ENCODE measurements around the gene QPCTL. TPM values are rescaled to one million over a fixed set of nuclear protein-coding genes. Genes with fewer than 3 reads are reported as not detected.

The QPCTL gene
- total RNA-seq, 3 donors from 2014 or later (not counting 1 experiment from before 2014, with no cell fraction given): 8.7 to 11.5 (median 10.0) TPM

DNA sequence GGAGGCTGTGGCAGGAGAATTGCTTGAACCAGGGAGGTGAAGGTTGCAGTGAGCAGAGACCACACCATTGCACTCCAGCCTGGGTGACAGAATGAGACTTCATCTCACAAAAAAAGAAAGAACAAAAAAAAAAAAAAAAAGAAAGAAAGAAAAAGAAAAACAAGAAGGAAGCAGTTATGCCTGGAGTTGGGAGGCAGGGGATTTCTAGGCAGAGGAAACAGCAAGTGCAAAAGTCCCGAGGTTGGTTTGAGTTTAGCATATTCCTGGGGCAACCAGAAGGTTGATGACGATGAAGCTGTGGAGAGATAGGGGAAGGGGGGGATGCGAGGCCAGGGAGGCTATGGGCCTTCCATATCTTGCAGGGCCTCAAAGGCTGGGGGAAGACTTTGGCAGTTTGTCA, 41.7 kb upstream of the QPCTL start:
- Mint-ChIP-seq H3K27ac (no peak overlapping the region), H3K27me3 (ENCODE audit: low read depth in 2 of 2) (no peaks in the 10 kb centered on the region)

DNA sequence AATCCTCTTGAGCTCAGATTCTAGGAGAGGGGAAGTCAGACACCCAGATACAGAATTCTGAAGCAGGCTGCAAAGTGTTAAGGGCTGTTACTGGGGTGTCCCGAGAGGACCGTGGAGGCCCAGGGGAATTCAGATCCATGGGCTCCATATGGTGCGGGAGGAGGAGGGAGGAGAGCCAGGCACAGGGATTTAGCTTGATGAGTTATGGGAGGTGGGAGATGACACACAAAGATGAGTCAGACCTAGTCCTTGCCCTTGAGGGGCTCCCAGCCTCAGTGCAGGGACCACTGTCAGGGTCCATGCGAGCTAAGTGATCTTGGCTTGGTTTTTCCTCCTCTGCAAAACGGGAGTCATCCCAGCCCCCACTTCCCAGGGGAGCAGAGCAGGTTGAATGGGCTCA, 38.8 kb upstream of the QPCTL start:
- Mint-ChIP-seq H3K27ac (no peak overlapping the region), H3K4me1 (no peaks in the 10 kb centered on the region), H3K36me3 (no peaks in the 10 kb centered on the region), H3K27me3 (ENCODE audit: low read depth in 2 of 2) (peaks cover 0 to 1% of the 10 kb centered on the region in 2 donors), H3K4me3 (no peak overlapping the region), H3K9me3 (no peaks in the 10 kb centered on the region)
- DNase-seq (no peak), ATAC-seq (no peak)
- 80% methylated on average over 5 of the region's 5 CpGs for WGBS (ENCODE audit: insufficient coverage)
- Histone ChIP-seq H3K27me3 (ENCODE audit: control insufficient read depth, insufficient read depth, low read length) (no peaks in the 10 kb centered on the region), H3K27ac (ENCODE audit: low read length) (no peak overlapping the region), H3K36me3 (ENCODE audit: control insufficient read depth, insufficient read depth, low read length) (no peaks in the 10 kb centered on the region), H3K4me1 (ENCODE audit: control insufficient read depth, insufficient read depth, low read length) (no peaks in the 10 kb centered on the region), H3K4me3 (ENCODE audit: low read length) (no peak overlapping the region), H3K9me3 (ENCODE audit: control insufficient read depth, insufficient read depth, low read length) (no peaks in the 10 kb centered on the region)
- intact Hi-C loops (cut with micrococcal nuclease): no loop called here
- TF ChIP-seq, protein P1, sequence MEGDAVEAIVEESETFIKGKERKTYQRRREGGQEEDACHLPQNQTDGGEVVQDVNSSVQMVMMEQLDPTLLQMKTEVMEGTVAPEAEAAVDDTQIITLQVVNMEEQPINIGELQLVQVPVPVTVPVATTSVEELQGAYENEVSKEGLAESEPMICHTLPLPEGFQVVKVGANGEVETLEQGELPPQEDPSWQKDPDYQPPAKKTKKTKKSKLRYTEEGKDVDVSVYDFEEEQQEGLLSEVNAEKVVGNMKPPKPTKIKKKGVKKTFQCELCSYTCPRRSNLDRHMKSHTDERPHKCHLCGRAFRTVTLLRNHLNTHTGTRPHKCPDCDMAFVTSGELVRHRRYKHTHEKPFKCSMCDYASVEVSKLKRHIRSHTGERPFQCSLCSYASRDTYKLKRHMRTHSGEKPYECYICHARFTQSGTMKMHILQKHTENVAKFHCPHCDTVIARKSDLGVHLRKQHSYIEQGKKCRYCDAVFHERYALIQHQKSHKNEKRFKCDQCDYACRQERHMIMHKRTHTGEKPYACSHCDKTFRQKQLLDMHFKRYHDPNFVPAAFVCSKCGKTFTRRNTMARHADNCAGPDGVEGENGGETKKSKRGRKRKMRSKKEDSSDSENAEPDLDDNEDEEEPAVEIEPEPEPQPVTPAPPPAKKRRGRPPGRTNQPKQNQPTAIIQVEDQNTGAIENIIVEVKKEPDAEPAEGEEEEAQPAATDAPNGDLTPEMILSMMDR (IDR thresholded peaks at IDR 0.05): no peak

More for the DNA sequence above, 41.7 kb upstream of the QPCTL start:
- Mint-ChIP-seq H3K36me3 (no peaks in the 10 kb centered on the region), H3K4me1 (peaks cover 9% of the 10 kb centered on the region in 2 donors), H3K4me3 (no peak overlapping the region), H3K9me3 (no peaks in the 10 kb centered on the region)
- no peaks in the 10 kb centered on the region for H3K36me3 ChIP-seq (ENCODE audit: control insufficient read depth, insufficient read depth, low read length)
- no peaks in the 10 kb centered on the region for H3K9me3 ChIP-seq (ENCODE audit: control insufficient read depth, insufficient read depth, low read length)
- no peaks in the 10 kb centered on the region for H3K27me3 ChIP-seq (ENCODE audit: control insufficient read depth, insufficient read depth, low read length)
- H3K4me3 ChIP-seq (ENCODE audit: low read length): no peak overlapping the region
- H3K27ac ChIP-seq (ENCODE audit: low read length): no peak overlapping the region
- peaks cover 8% of the 10 kb centered on the region for H3K4me1 ChIP-seq (ENCODE audit: control insufficient read depth, insufficient read depth, low read length)
- WGBS (ENCODE audit: insufficient coverage): 56% methylated on average over 3 of the region's 3 CpGs
- DNase-seq (no peak), ATAC-seq (no peak)
- TF ChIP-seq, protein P1 (IDR thresholded peaks at IDR 0.05): no peak
- intact Hi-C loops (cut with micrococcal nuclease): no loop called here

DNA sequence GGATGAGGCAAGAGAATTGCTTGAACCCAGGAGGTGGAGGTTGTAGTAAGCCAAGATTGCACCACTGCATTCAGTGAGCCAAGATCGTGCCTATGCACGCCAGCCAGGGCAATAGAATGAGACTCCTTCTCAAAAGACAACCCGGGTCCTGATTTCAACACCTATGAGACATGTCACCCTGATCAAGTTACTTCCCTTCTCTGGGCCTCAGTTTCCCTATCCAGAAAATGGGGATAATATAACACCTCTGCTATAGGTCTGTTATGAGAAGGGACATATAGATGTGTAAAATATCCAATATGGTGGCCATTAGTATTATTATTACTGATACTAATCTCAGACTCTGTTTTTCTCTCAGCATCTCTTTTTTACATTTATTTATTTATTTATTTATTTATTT, 37.4 kb upstream of the QPCTL start:
- Mint-ChIP-seq H3K4me3 (no peak overlapping the region), H3K9me3 (no peaks in the 10 kb centered on the region), H3K27me3 (ENCODE audit: low read depth in 2 of 2) (peaks cover 0 to 10% of the 10 kb centered on the region in 2 donors), H3K36me3 (no peaks in the 10 kb centered on the region), H3K4me1 (no peaks in the 10 kb centered on the region), H3K27ac (no peak overlapping the region)
- WGBS (ENCODE audit: insufficient coverage): 95% methylated on average over 3 of the region's 3 CpGs
- Histone ChIP-seq H3K9me3 (ENCODE audit: control insufficient read depth, insufficient read depth, low read length) (no peaks in the 10 kb centered on the region), H3K36me3 (ENCODE audit: control insufficient read depth, insufficient read depth, low read length) (no peaks in the 10 kb centered on the region), H3K27me3 (ENCODE audit: control insufficient read depth, insufficient read depth, low read length) (no peaks in the 10 kb centered on the region), H3K27ac (ENCODE audit: low read length) (no peak overlapping the region), H3K4me1 (ENCODE audit: control insufficient read depth, insufficient read depth, low read length) (no peaks in the 10 kb centered on the region), H3K4me3 (ENCODE audit: low read length) (no peak overlapping the region)
- no peak for ATAC-seq
- no peak for DNase-seq
- intact Hi-C loops (cut with micrococcal nuclease): no loop called here
- TF ChIP-seq, protein P1 (IDR thresholded peaks at IDR 0.05): no peak

DNA sequence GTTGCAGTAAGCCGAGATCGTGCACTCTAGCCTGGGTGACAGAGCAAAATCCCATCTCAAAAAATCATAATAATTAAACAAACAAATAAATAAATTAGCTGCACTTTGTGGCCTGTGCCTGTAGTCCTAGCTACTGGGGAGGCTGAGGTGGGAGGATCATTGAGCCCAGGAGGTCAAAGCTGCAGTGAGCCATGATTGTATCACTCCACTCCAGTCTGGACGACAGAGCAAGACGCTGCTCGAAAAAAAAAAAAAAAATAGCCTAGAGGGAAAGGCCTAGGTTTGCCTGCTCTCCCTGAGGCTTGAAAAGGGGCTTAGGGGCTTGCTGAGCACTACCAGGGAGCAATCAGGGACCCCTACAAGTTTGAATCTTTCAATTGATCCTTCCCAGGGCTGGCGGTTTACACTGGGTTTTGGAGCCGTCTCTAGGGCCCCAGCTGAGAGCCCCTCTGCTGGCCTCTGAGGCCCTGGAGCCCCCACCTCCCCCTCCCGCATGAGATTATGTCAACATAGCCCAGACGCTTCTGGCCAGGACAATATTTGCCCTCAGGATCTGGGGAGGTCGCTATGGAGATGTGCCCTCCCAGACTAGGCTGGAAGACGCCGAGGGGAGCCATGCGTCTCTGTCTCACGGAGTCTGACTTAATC, 34.8 kb upstream of the QPCTL start:
- H3K9me3 ChIP-seq (ENCODE audit: control insufficient read depth, insufficient read depth, low read length): no peaks in the 10 kb centered on the region

More for the DNA sequence above, 34.8 kb upstream of the QPCTL start:
- Histone ChIP-seq H3K27me3 (ENCODE audit: control insufficient read depth, insufficient read depth, low read length) (no peaks in the 10 kb centered on the region), H3K4me1 (ENCODE audit: control insufficient read depth, insufficient read depth, low read length) (no peaks in the 10 kb centered on the region), H3K36me3 (ENCODE audit: control insufficient read depth, insufficient read depth, low read length) (no peaks in the 10 kb centered on the region), H3K27ac (ENCODE audit: low read length) (no peak overlapping the region), H3K4me3 (ENCODE audit: low read length) (no peak overlapping the region)
- H3K4me3 Mint-ChIP-seq: no peak overlapping the region
- no peaks in the 10 kb centered on the region for H3K36me3 Mint-ChIP-seq
- intact Hi-C loops (cut with micrococcal nuclease): no loop called here
- no peaks in the 10 kb centered on the region for H3K4me1 Mint-ChIP-seq
- H3K27me3 Mint-ChIP-seq (ENCODE audit: low read depth in 2 of 2): peaks cover 0 to 18% of the 10 kb centered on the region in 2 donors
- TF ChIP-seq, protein P1 (IDR thresholded peaks at IDR 0.05): no peak
- WGBS (ENCODE audit: insufficient coverage): 80% methylated on average over 13 of the region's 14 CpGs
- ATAC-seq (no peak), DNase-seq (no peak)
- H3K9me3 Mint-ChIP-seq: no peaks in the 10 kb centered on the region
- H3K27ac Mint-ChIP-seq: no peak overlapping the region

All from natural killer cell (primary cell).